Neural progenitor cell (in vitro differentiated cells): ENCODE measurements around the gene RPL32.

Experiments
- CTCF ChIP-seq: fragments of 200-600 bp; sonication (generic); IDR thresholded peaks from 2 replicates; pipeline ENCODE4 v1.5.1; 2017; ENCODE audit warnings: antibody characterized with exemption, mild to moderate bottlenecking
- EZH2 ChIP-seq: fragments of 200-600 bp; sonication (generic); IDR thresholded peaks from 2 replicates; pipeline ENCODE4 v1.6.1; 2017; ENCODE audit warnings: antibody characterized with exemption, mild to moderate bottlenecking, moderate library complexity

GRCh38 chr3:12793701-12794100 lies 47.7 kb downstream of the RPL32 start:
- no peak for TF ChIP-seq CTCF
- TF ChIP-seq EZH2: no peak
